ENCODE measurements around the gene CHN2.

The CHN2 gene

DNA sequence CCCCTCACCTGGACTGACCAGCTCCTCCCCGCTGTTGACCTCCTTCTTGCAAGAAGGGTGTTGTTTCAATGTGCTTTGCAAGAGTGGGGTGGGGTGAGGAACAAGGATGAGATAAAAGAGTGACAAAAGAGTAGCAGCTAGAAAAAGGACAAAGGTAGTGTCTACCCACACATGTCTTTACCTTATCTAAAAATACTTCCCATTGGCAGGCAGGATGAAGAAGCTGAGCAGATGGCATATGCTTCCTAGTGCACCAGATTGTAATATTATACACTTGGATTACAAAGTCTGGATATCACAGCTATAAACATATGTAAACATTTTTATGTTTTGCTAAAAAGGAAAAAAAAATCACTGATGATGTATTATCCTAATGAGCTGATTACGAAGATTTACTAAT lies 34.5 kb downstream of the CHN2 start:
- DNase-seq, result no peak

- no peak for DNase-seq
These were observed 35.4 kb downstream of the CHN2 start for GRCh38 chr7:29229946-29230345.

GRCh38 chr7:29230871-29231345 lies 36.3 kb downstream of the CHN2 start:
- DNase-seq, result no peak

- DNase-seq, result no peak
These were observed 37.2 kb downstream of the CHN2 start for GRCh38 chr7:29231671-29232232.

DNA sequence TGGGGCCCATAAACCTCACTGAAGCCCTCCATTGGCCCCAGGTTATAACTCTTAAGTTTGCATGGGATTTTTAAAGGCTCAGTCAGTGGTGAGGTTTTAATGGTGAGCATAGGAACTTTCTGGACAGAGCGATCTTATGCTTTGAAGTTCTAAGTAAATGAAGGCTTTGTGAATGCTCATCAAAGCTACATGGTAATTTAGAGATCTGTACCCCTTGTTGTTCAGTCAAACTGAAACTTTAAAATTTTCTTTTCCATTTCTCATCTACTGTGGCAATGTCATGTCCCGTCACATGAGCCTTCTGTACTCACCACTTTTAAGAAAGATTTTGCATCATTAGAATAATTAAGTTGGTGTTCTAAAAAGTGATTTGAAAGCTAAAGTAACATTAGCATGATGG lies 39.9 kb downstream of the CHN2 start:
- DNase-seq, result no peak

DNA sequence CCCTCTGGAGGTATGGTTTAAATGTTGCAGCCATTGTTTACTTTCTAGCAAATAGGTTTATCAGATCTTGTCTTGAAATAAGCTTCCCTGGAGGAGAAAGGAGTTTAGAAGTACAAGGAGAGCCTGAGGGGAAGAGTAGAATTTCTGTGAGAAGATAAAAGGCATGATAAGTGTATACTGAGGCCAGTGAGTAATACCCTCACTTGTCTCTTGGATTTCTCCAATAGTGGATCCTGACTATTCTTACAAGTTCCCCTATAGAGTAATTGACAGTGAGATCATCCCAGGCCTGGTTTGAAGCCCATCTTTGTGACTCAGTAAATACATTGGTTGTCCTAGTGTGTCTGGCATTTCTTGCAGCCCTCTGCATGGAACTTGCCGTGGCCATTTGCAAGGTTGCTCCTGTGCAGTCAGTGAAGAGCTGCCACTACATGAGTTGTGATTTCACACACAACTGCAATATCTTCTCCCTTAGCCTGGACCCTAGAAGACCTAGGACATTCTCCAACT lies 41.6 kb downstream of the CHN2 start:
- no peak for DNase-seq

- DNase-seq, result no peak
These were observed 42.1 kb downstream of the CHN2 start for GRCh38 chr7:29236649-29237048.

DNA sequence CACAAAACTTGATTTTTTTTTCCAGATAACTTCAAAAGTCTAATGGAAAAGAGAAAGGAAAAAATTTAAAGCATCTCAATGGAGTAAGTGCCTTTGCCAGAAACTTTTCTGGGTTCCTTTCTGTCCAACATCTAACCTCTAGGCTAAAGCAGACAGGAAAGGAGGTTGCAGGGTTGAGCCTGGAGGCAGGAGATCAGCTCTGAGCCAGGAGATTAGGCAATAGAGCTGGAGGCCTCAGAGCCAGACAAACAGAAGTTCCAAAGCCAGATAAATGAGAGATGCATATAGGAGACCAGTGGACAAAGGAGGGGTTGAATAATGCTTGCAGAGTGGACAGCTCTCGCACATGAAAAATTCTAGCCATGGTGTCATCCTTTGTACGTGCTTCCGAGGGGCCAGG lies 42.9 kb downstream of the CHN2 start:
- DNase-seq, result no peak

- no peak for DNase-seq
These were observed 45.1 kb downstream of the CHN2 start for GRCh38 chr7:29239638-29240037.

DNA sequence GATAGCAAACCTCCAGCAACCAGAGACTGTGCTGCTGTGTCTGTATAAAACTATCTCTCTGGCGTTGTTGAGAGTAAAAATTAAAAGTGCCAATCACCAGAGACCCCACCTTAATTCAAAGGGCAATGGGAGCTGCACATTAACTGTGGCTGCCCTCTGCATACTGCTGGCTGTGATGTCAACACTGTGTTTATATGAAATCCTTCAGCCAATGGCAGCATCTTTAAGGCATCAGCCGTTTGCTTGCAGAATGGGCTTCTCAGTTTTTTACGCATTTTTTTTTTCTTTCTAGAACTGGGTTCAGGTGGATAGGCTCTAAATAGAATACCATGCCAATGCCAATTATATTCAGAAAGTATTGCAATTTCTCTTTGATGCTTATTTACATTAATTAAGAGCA lies 47.7 kb downstream of the CHN2 start:
- no peak for DNase-seq

GRCh38 chr7:29243910-29244655 lies 49.5 kb downstream of the CHN2 start:
- DNase-seq, result no peak

GRCh38 chr7:29247224-29247962 lies 52.8 kb downstream of the CHN2 start:
- DNase-seq, result no peak

- no peak for DNase-seq
These were observed 53.3 kb downstream of the CHN2 start for GRCh38 chr7:29247963-29248236.

DNA sequence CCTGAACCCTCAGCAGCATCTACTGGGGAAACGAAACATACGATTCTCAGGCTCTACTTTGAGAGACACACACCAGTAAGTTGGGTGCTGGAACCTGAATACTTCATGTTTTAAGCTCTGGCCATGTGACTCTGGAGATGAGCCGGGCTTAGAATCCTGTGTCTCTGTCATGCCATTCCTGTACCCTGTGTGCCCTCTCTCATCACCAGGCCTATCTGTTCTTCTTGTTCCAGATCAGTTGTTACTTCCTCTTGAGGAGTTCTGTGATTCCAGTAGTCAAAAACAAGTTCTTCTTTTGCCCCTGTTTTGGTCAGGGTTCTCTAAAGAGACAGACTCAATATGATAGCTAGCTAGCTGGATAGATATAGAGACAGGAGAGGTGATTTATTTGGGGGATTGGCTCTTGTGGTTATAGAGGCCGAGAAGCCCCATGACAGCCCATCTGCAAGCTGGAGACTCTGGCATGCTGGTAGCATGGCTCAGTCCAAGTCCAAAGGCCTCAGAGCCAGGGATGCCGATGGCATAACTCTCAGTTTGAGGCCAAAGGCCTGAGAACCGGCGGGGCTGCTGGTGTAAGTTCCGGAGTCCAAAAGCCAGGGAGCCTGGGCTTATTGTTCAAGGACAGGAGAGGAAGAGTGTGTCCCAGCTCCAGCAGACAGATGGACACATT lies 54.3 kb downstream of the CHN2 start:
- no peak for DNase-seq

- DNase-seq, result no peak
These were observed 54.8 kb downstream of the CHN2 start for GRCh38 chr7:29249383-29249750.

- DNase-seq, result no peak
These were observed 55.3 kb downstream of the CHN2 start for GRCh38 chr7:29249860-29250259.

DNA sequence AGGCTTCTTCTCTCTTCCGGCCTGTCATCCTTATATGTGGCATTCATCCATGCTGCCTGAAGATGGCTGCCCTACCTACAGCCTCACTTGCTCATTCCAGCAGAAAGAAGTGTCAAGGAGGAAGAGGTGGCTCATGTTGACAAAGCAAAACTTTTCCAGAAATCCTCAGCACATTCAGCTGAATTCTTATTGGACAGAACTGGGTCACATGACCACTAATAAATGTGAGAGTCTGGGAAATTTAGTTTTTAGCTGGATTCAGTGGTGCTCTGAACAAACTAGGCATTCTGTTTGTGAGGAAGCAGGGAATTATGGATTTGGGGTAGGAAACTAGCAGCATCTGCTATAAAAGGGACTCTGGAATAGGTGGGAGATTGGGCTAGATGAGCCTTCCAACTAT lies 58.6 kb downstream of the CHN2 start:
- DNase-seq, result no peak

GRCh38 chr7:29254591-29254990 lies 60.0 kb downstream of the CHN2 start:
- DNase-seq, result no peak

- no peak for DNase-seq
These were observed 60.8 kb downstream of the CHN2 start for GRCh38 chr7:29255199-29255878.

- no peak for DNase-seq
These were observed 61.5 kb downstream of the CHN2 start for GRCh38 chr7:29255906-29256692.

GRCh38 chr7:29256693-29257002 lies 62.1 kb downstream of the CHN2 start:
- no peak for DNase-seq

- no peak for DNase-seq
These were observed 64.4 kb downstream of the CHN2 start for GRCh38 chr7:29258951-29259350.
